ENCODE data around the gene NPBWR2. TPM values are rescaled to one million over a fixed set of nuclear protein-coding genes. Genes with fewer than 3 reads are reported as not detected.
A peak's percentile ranks its signal among the peaks of the same experiment; 100 is the strongest.

The NPBWR2 gene
- total RNA-seq, 1 donor from 2014 or later: not detected

- no peak for FAIRE-seq
- TF ChIP-seq CTCF (IDR thresholded peaks at IDR 0.05; ENCODE audit: insufficient read depth, low read length, severe bottlenecking): no peak
Measured at GRCh38 chr20:64055893-64056638, 51.3 kb downstream of the NPBWR2 start.

GRCh38 chr20:64055396-64055892 is 51.9 kb downstream of the NPBWR2 start:
- Histone ChIP-seq H3K36me3 (ENCODE audit: control insufficient read depth, insufficient read depth, low read length) (no peaks in the 10 kb centered on the region), H3K4me3 (ENCODE audit: low read depth, low read length) (no peak overlapping the region), H3K27me3 (ENCODE audit: control insufficient read depth, insufficient read depth, low read length) (peaks cover 2% of the 10 kb centered on the region)
- no peak for DNase-seq (ENCODE audit: low read depth)
- FAIRE-seq: no peak
- no peak for TF ChIP-seq CTCF (IDR thresholded peaks at IDR 0.05; ENCODE audit: insufficient read depth, low read length, severe bottlenecking)

More at GRCh38 chr20:64055893-64056638, 51.3 kb downstream of the NPBWR2 start:
- DNase-seq (ENCODE audit: low read depth): no peak
- Histone ChIP-seq H3K4me3 (ENCODE audit: low read depth, low read length) (no peak overlapping the region), H3K27me3 (ENCODE audit: control insufficient read depth, insufficient read depth, low read length) (peaks cover 2% of the 10 kb centered on the region), H3K36me3 (ENCODE audit: control insufficient read depth, insufficient read depth, low read length) (no peaks in the 10 kb centered on the region)

- no peak for FAIRE-seq
- no peak overlapping the region for H3K4me3 ChIP-seq (ENCODE audit: low read depth, low read length)
- no peaks in the 10 kb centered on the region for H3K36me3 ChIP-seq (ENCODE audit: control insufficient read depth, insufficient read depth, low read length)
- H3K27me3 ChIP-seq (ENCODE audit: control insufficient read depth, insufficient read depth, low read length): peaks cover 4% of the 10 kb centered on the region
- no peak for DNase-seq (ENCODE audit: low read depth)
- TF ChIP-seq CTCF (IDR thresholded peaks at IDR 0.05; ENCODE audit: insufficient read depth, low read length, severe bottlenecking): peak; percentile 9
Measured at GRCh38 chr20:64053841-64054661, 53.3 kb downstream of the NPBWR2 start.

Other genes starting within 250 kb of the NPBWR2 start
- gene ABHD16B, start 246.1 kb downstream of the NPBWR2 start, total RNA-seq: not detected in 2 replicates
- gene TPD52L2, start 242.3 kb downstream of the NPBWR2 start, total RNA-seq: 172 and 184 TPM in 2 replicates
- 120 and 121 TPM in 2 replicates for gene DNAJC5, start 212.4 kb downstream of the NPBWR2 start, total RNA-seq
- gene UCKL1, start 151.1 kb downstream of the NPBWR2 start, total RNA-seq: 16.8 and 19.0 TPM in 2 replicates
- 4.5 and 6.1 TPM in 2 replicates for gene ZNF512B, start 137.6 kb downstream of the NPBWR2 start, total RNA-seq
- gene SAMD10, start 127.9 kb downstream of the NPBWR2 start, total RNA-seq: 1.1 and 2.7 TPM in 2 replicates
- gene PRPF6, start 126.4 kb downstream of the NPBWR2 start, total RNA-seq: 41.0 and 48.4 TPM in 2 replicates
- 0.53 and 1.2 TPM in 2 replicates for gene C20orf204, start 71.4 kb downstream of the NPBWR2 start, total RNA-seq
- not detected in 2 replicates for gene SOX18, start 57.9 kb downstream of the NPBWR2 start, total RNA-seq
- 5.1 and 5.5 TPM in 2 replicates for gene TCEA2, start 44.4 kb downstream of the NPBWR2 start, total RNA-seq
- 6.1 and 6.7 TPM in 2 replicates for gene RGS19, start 28.0 kb downstream of the NPBWR2 start, total RNA-seq
- under 0.01 and 0.13 TPM in 2 replicates for gene OPRL1, start 27.5 kb downstream of the NPBWR2 start, total RNA-seq
- 0.13 TPM in 1 of 2 replicates, not detected in the other for gene LKAAEAR1, start 23.2 kb downstream of the NPBWR2 start, total RNA-seq
- not detected in 2 replicates for gene MYT1, start 56.9 kb upstream of the NPBWR2 start, total RNA-seq
- 19.0 and 26.9 TPM in 2 replicates for gene PCMTD2, start 148.2 kb upstream of the NPBWR2 start, total RNA-seq

Measured in bronchial epithelial cell (primary cell).